Activated B cell treated with CpG ODN at 0.5 μM for 24 hours (primary cell): Measurements from ENCODE around the gene GAL3ST3. TPM values are rescaled to one million over a fixed set of nuclear protein-coding genes. Genes with fewer than 3 reads are reported as not detected.

Source experiments
- ATAC-seq: fragments of 200-7000 bp; cut with Tn5 transposase; one replicate; pipeline ENCODE4 v1.10.0; 2021; ENCODE audit warnings: low read depth, mild to moderate bottlenecking, moderate library complexity
- CTCF ChIA-PET: fragments of 350-600 bp; sonication (Branson Sonifier 250); formaldehyde crosslinking; loops from one replicate; lab custom pipeline; 2021; ENCODE audit warnings: antibody characterized with exemption; lab: Charles Lee
- POLR2A ChIA-PET: fragments of 350-600 bp; sonication (Branson Sonifier 250); formaldehyde crosslinking; loops from one replicate; lab custom pipeline; 2021; ENCODE audit warnings: antibody characterized with exemption; lab: Charles Lee
- DNase-seq: peaks from one replicate; pipeline ENCODE4 v3.0.0; 2022
- H3K27ac Mint-ChIP-seq: one replicate; pipeline ENCODE4 v1.8.0; 2020; ENCODE audit warnings: mixed read lengths
- H3K27me3 Mint-ChIP-seq: one replicate; pipeline ENCODE4 v1.8.0; 2021; ENCODE audit warnings: mixed read lengths
- H3K36me3 Mint-ChIP-seq: one replicate; pipeline ENCODE4 v1.8.0; 2021; ENCODE audit warnings: low read depth, mixed read lengths
- H3K4me1 Mint-ChIP-seq: one replicate; pipeline ENCODE4 v1.8.0; 2021; ENCODE audit warnings: mixed read lengths
- H3K4me3 Mint-ChIP-seq: one replicate; pipeline ENCODE4 v1.8.0; 2020; ENCODE audit warnings: mild to moderate bottlenecking, mixed read lengths
- H3K9me3 Mint-ChIP-seq: one replicate; pipeline ENCODE4 v1.8.0; 2020; ENCODE audit warnings: mixed read lengths
- intact Hi-C: fragments of 100-400 bp; cut with micrococcal nuclease; formaldehyde crosslinking; loops from one replicate; pipeline ENCODE4 v1.15.1; 2024
- total RNA-seq: library from RNA; stranded (reverse); gene quantifications from 2 replicates; pipeline ENCODE4 v1.2.3, GENCODE V29; 2022
- TF ChIP-seq, protein P1 (sequence below): fragments of 200-600 bp; IDR thresholded peaks from one replicate; pipeline ENCODE4 v1.8.0; 2022; ENCODE audit warnings: antibody characterized with exemption, mild to moderate bottlenecking

Gene GAL3ST3
- total RNA-seq, 1 donor from 2014 or later, result not detected

GRCh38 chr11:66051766-66052663 lies 3.1 kb upstream of the GAL3ST3 start, which contains the start of gene SF3B2:
Gene SF3B2 (plus strand): TSS chr11:66052364. CDS start chr11:66052385, 21 bp downstream.
- H3K36me3 Mint-ChIP-seq, result peaks cover 40% of the 10 kb centered on the region
- peak within 1 kb of the TSS; percentile 99 for H3K4me3 Mint-ChIP-seq
- ATAC-seq, result peak; percentile 97
- TF ChIP-seq, protein P1, sequence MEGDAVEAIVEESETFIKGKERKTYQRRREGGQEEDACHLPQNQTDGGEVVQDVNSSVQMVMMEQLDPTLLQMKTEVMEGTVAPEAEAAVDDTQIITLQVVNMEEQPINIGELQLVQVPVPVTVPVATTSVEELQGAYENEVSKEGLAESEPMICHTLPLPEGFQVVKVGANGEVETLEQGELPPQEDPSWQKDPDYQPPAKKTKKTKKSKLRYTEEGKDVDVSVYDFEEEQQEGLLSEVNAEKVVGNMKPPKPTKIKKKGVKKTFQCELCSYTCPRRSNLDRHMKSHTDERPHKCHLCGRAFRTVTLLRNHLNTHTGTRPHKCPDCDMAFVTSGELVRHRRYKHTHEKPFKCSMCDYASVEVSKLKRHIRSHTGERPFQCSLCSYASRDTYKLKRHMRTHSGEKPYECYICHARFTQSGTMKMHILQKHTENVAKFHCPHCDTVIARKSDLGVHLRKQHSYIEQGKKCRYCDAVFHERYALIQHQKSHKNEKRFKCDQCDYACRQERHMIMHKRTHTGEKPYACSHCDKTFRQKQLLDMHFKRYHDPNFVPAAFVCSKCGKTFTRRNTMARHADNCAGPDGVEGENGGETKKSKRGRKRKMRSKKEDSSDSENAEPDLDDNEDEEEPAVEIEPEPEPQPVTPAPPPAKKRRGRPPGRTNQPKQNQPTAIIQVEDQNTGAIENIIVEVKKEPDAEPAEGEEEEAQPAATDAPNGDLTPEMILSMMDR, result no peak
- H3K27me3 Mint-ChIP-seq, result peaks cover 8% of the 10 kb centered on the region
- no peaks in the 10 kb centered on the region for H3K9me3 Mint-ChIP-seq
- peak; percentile 91 for DNase-seq
- ChIA-PET CTCF (interaction anchor here (1.0 to 1.9 kb wide), 4 partner anchors 16 to 340 kb away, joined by 3 to 15 read pairs (median 4); partner anchors contain the start of genes CCDC85B and KAT5), POLR2A (interaction anchor here (0.6 to 4.9 kb wide), 25 partner anchors 11 to 1867 kb away, joined by 3 to 46 read pairs (median 4); partner anchors contain the start of genes BANF1, CCDC85B, CD248 and CFL1)
- peaks cover 27% of the 10 kb centered on the region for H3K4me1 Mint-ChIP-seq
- peak within 1 kb of the TSS; percentile 96 for H3K27ac Mint-ChIP-seq
- intact Hi-C loops, result loop anchor here (1.0 to 5.0 kb wide), 6 partner anchors 17 to 791 kb away; partner anchors contain the start of genes BANF1, C11orf68, CFL1 and DRAP1

GRCh38 chr11:66051371-66051765 lies 2.4 kb upstream of the GAL3ST3 start:
- peaks cover 34% of the 10 kb centered on the region for H3K36me3 Mint-ChIP-seq
- TF ChIP-seq, protein P1, result no peak
- no peaks in the 10 kb centered on the region for H3K9me3 Mint-ChIP-seq
- ATAC-seq, result no peak
- H3K27me3 Mint-ChIP-seq, result peaks cover 8% of the 10 kb centered on the region
- POLR2A ChIA-PET, result interaction anchor here (0.7 to 4.9 kb wide), 15 partner anchors 17 to 400 kb away, joined by 3 to 46 read pairs (median 6); partner anchors contain the start of genes BANF1, CCDC85B, CD248 and CFL1
- peak overlapping the region; percentile 80 for H3K27ac Mint-ChIP-seq
- DNase-seq, result no peak
- peak overlapping the region; percentile 99 for H3K4me3 Mint-ChIP-seq
- CTCF ChIA-PET, result interaction anchor here (1.0 kb wide), 2 partner anchors 161 to 340 kb away, joined by 3 read pairs; partner anchors contain the start of genes CCDC85B and KAT5
- peaks cover 27% of the 10 kb centered on the region for H3K4me1 Mint-ChIP-seq
- intact Hi-C loops, result loop anchor here (5.0 kb wide), 1 partner anchor 194 kb away; the partner anchor contains the start of gene CFL1

- ATAC-seq (no peak), DNase-seq (no peak)
- TF ChIP-seq, protein P1, result no peak
- Mint-ChIP-seq H3K27me3 (peaks cover 8% of the 10 kb centered on the region), H3K9me3 (no peaks in the 10 kb centered on the region), H3K4me3 (peak overlapping the region; percentile 53), H3K36me3 (peaks cover 28% of the 10 kb centered on the region), H3K4me1 (peaks cover 27% of the 10 kb centered on the region), H3K27ac (peak overlapping the region; percentile 80)
- intact Hi-C loops, result loop anchor here (5.0 kb wide), 1 partner anchor 193 kb away; the partner anchor contains the start of gene CFL1
- POLR2A ChIA-PET, result interaction anchor here (0.6 to 4.9 kb wide), 7 partner anchors 18 to 238 kb away, joined by 6 to 46 read pairs (median 13); partner anchors contain the start of genes BANF1, CFL1, EIF1AD and PACS1
- CTCF ChIA-PET, result interaction anchor here (1.0 kb wide), 1 partner anchor 339 kb away, joined by 3 read pairs; the partner anchor contains the start of gene KAT5
These were observed 1.7 kb upstream of the GAL3ST3 start for GRCh38 chr11:66050581-66051231.

DNA sequence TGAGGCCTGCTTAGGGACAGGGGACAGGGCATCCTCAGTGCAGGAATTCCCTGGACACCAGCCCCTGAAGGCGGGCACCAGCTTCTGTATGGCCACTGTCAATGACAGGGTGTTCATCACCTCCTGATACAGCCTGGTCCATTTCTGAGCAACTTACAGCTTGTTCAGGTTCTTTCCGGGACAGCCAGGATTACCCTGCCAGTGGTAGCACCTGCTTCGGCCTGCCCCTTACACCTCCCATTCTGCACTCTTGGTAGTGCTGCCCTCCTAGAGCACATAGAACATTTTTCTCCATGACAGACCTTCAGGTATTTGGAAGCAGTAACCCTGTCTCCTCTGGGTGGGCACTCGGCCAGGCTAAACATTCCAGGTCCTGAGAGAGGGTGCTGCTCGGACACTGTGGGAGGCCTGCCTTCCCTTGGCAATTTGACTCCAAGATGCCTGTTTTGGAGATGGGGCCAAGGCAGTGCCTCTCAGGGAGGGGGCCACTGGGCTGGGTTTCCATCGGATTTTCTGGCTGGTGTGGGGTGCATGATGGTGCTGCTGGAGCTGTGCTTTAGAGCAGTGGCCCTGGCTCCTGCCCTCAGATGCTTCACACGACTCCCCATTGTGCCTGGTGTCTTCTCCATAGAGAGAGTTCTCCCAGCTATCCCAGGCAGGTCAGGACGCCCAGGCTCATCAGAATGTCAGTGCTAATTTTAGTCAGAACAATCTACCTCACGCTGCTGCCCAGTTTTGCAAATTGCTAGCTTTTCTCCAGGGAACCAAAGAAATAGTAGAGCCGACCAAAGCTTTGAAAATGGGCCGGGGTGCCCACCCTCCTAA lies 1.2 kb downstream of the GAL3ST3 start:
- CTCF ChIA-PET, result no interaction called here
- Mint-ChIP-seq H3K4me1 (peaks cover 24% of the 10 kb centered on the region), H3K36me3 (peaks cover 7% of the 10 kb centered on the region), H3K27ac (no peak overlapping the region), H3K27me3 (peaks cover 8% of the 10 kb centered on the region), H3K4me3 (no peak overlapping the region), H3K9me3 (no peaks in the 10 kb centered on the region)
- intact Hi-C loops, result no loop called here
- DNase-seq (no peak), ATAC-seq (no peak)
- TF ChIP-seq, protein P1, result no peak
- POLR2A ChIA-PET, result interaction anchor here (0.6 kb wide), 1 partner anchor 160 kb away, joined by 10 read pairs; the partner anchor contains the start of gene FIBP
